ENCODE measurements around the gene NDUFS8.
A peak's percentile ranks its signal among the peaks of the same experiment; 100 is the strongest.

The NDUFS8 gene

GRCh38 chr11:68038226-68038717 lies 7.8 kb downstream of the NDUFS8 start:
- DNase-seq, result no peak

GRCh38 chr11:68038718-68039525 lies 8.4 kb downstream of the NDUFS8 start, which contains the start of gene TCIRG1:
TCIRG1 (plus strand) TSS chr11:68039025; CDS start chr11:68041272, 2,247 bp downstream.
- DNase-seq, result peak; percentile 68

- no peak for DNase-seq
Measured at GRCh38 chr11:68039526-68040086, 9.1 kb downstream of the NDUFS8 start.

- DNase-seq, result peak; percentile 56
Measured at GRCh38 chr11:68040101-68040956, 9.8 kb downstream of the NDUFS8 start.

- DNase-seq, result no peak
Measured at GRCh38 chr11:68040957-68041591, 10.6 kb downstream of the NDUFS8 start.

GRCh38 chr11:68041617-68042218 lies 11.2 kb downstream of the NDUFS8 start:
- DNase-seq, result no peak

GRCh38 chr11:68042219-68043028 lies 11.9 kb downstream of the NDUFS8 start:
- DNase-seq, result no peak

GRCh38 chr11:68043029-68043348 lies 12.5 kb downstream of the NDUFS8 start:
- DNase-seq, result no peak

- no peak for DNase-seq
Measured at GRCh38 chr11:68043349-68044144, 13.1 kb downstream of the NDUFS8 start.

- no peak for DNase-seq
Measured at GRCh38 chr11:68044145-68044813, 13.8 kb downstream of the NDUFS8 start.

- DNase-seq, result no peak
Measured at GRCh38 chr11:68044898-68045351, 14.4 kb downstream of the NDUFS8 start.

GRCh38 chr11:68047437-68048290 lies 17.2 kb downstream of the NDUFS8 start:
- no peak for DNase-seq

GRCh38 chr11:68048681-68049508 lies 18.4 kb downstream of the NDUFS8 start:
- DNase-seq, result no peak

- no peak for DNase-seq
Measured at GRCh38 chr11:68049509-68050370, 19.3 kb downstream of the NDUFS8 start.

GRCh38 chr11:68050371-68050841 lies 19.9 kb downstream of the NDUFS8 start:
- DNase-seq, result no peak

GRCh38 chr11:68051191-68052136 lies 21.0 kb downstream of the NDUFS8 start:
- DNase-seq, result no peak
